HG03039 (cell line): Measurements from ENCODE around the gene L1CAM.
"Not testable (repeated sequence)": the region's sequence is repeated elsewhere in the genome, so short reads cannot be mapped to it uniquely, and the experiment has no call there.

Source experiments
- ATAC-seq: cut with Tn5 transposase; IDR thresholded peaks from one replicate; pipeline ENCODE4 v1.9.1; 2021; ENCODE audit warnings: mild to moderate bottlenecking, moderate library complexity; ENCODE audit not compliant: unreplicated experiment

L1CAM gene

GRCh38 chrX:153832728-153833127, 53.2 kb downstream of the L1CAM start:
- no peak for ATAC-seq

DNA sequence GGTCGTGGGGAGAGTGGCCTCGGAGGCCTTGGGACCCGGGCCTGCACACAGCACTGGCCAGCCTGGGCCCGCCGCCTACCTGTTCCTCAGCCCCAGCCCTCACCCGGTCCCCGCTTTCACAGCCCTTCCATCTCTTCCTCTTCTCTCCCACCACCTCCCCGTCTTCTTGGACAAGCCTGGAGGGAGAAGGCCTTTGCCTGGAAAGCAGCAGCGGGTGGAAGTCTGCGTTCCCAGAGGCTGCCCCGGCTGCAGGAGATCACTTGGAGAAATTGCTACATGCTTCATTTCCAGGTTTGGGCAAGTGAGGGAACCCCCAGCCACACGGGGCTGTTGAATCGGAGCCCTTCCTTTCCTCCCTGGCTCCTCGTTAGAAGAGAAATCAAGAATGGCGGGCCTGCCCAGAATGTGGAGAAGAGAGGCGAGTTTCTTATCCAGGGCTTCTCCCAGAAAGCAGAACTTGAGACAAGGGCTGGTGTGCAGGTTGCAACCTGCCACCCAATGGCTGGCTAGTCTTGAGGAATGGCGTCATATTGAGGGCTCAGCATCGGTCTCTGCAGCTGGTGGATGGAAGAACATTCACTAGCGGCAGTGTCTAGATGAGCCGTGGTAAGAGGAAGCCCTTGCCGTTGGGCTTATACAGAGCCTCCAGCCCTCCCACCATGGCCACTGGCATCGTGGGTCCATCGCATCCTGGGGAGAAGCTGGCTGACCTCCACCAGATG, 54.4 kb downstream of the L1CAM start:
- no peak for ATAC-seq

DNA sequence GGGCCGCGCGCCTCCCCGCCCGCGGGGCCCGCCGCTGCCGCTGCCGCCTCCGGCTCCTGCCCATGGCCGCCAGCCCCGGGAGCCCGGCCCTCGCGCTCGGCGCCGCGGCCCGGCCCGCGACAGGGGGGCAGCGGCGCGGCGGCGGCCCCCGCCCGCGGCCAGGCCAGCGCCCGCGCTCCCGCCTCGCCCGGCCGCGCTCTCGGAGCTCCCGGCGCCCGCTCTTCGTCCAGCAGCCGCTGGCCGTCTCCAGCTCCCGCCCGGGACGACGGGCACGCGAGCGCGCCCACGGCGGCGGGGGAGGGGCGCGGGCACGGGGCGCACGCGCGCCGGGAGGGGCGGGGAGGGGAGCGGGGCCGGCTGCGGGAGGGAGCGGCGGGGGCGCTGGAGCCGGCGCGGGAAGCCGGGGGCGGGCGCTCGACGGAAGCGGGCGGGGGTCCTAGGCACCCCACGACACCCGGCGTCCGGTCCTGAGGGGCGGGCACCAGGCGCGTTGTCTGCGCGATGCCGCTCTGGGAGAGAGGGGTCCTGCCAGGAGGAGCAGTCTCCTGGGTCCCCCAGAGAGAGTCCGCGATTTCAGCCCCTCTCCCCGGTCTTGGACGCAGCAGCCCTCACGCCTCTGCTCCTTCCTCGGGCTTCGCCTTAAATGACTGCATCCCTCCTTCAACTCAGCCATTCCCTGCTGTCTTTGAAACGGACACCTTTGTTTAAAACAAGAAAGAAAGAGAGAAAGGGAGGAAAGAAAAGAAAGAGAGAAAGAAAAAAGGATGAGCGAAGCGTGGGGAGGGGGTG, 55.1 kb downstream of the L1CAM start:
- ATAC-seq: no peak

DNA sequence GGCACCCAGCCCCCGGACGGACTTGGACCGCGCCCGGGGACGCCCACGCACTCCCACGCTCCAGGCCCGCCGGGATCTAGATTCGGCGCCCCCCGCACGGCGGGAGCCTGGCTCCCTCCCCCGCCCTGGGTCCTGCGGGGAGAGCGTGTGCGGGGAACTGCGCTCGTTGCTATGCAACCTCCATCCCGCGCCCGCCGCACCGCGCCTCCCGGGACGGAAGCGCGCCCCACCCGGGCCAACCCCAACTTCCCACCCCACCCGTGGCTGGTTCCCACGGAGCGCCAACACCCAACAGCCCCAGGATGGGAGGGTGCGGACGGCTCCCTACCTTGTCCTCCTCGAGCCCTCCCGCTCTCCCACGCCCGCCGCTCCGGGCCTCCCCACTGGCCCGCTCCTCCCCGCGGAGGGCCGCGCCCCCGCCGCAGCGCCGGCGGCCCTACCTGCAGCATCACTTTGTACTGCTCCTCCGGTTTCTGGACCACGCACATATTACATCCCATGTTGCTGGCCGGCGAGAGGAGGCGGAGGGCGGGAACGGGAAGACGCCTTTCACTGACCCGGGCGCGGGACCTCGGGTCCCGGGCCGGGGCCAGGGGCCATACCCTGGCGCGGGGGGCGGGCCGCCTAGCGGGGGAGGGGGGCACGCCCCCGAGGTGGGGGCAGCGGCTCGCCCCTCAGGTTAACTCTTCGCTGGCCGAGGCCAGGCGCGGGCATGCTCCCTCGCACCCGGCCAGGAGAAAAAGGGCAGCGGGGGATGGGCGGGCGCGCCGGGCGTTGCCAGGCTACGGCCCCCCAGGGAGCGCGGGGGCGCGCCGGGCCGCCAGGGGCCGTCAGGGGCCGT, 56.0 kb downstream of the L1CAM start, which contains the start of gene PDZD4:
Gene PDZD4, minus strand, starts transcription at position 746 of the 841 bp plus-strand sequence. Its CDS starts 246 bp downstream, at position 500.
- no peak for ATAC-seq

DNA sequence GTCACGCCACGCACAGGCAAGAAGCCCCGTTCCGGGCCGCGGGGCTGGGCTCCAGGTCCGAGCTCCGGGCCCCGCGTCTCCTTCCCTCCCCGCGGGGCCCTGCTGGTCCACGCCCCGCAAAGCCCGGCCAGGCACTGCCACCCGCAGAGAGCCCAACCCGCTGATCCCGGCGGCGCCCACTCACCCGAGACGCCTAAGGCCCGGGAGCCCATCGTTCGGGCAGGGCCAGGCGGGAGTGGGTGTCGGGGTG, 56.5 kb downstream of the L1CAM start:
- no peak for ATAC-seq

- no peak for ATAC-seq
Measured at GRCh38 chrX:153828723-153829548, 57.0 kb downstream of the L1CAM start.

DNA sequence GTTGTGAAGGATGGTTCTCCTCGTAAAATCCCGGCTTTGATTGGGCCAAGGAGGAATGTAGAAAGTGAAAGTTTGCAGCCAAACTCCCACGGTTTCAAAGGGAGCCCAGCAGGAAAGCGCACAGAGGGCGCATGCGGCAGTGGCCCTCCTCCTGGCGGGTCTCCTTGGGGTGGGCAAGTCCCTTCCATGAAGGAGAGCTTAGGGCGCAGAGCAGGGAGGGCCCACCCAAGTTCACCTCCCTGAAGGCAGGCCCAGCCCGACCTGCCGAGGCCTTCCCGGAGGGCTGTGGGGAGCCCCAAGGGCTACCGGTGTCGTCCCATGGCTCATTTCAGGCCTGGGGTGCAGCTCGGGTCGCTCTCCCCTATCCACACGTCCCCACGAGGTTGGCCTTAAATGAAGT, 57.7 kb downstream of the L1CAM start:
- no peak for ATAC-seq

DNA sequence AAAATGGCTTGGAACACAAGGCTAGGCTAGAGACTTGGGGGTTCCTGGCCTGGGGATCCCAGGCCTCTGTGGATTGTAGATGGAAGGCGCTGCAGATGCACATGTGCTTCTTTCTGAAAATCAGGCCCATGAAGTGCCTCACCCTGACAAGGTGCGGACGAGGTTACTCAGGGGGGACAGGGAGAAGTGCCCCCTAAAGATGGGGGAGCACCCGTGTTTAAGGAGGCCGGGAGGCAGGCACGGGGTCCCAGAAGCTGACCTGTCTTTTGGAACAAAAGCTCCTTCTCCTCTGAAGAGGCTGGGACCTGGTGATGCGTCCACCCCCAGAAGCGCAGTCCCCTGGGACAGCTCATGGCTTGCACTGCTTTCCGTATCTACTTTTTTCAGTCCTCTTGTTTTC, 58.1 kb downstream of the L1CAM start:
- no peak for ATAC-seq

- ATAC-seq: no peak
Measured at GRCh38 chrX:153827016-153827415, 59.0 kb downstream of the L1CAM start.

DNA sequence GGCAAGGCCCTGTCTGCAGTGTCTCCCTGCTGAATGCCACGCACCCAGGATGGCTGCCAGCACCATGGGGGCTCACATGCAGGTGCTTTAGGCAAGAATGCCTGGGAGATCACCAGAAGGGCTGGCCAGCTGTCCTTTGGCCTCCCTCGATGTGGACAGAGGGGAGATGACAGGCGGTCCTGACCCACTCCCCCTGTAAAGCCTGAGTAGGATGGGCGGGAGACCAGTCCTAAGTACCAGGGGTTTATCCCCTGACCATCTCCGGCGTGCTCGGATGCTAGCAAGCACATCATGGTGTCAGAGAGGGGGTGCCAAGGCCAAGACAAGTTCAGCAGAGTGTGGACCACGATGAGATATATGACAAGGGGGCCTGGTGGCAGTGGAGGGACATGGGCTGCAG, 60.9 kb downstream of the L1CAM start:
- no peak for ATAC-seq

- no peak for ATAC-seq
Measured at GRCh38 chrX:153824348-153824747, 61.6 kb downstream of the L1CAM start.

GRCh38 chrX:153821066-153821465, 64.9 kb downstream of the L1CAM start:
- ATAC-seq: no peak

- ATAC-seq: no peak
Measured at GRCh38 chrX:153820601-153821000, 65.4 kb downstream of the L1CAM start.

DNA sequence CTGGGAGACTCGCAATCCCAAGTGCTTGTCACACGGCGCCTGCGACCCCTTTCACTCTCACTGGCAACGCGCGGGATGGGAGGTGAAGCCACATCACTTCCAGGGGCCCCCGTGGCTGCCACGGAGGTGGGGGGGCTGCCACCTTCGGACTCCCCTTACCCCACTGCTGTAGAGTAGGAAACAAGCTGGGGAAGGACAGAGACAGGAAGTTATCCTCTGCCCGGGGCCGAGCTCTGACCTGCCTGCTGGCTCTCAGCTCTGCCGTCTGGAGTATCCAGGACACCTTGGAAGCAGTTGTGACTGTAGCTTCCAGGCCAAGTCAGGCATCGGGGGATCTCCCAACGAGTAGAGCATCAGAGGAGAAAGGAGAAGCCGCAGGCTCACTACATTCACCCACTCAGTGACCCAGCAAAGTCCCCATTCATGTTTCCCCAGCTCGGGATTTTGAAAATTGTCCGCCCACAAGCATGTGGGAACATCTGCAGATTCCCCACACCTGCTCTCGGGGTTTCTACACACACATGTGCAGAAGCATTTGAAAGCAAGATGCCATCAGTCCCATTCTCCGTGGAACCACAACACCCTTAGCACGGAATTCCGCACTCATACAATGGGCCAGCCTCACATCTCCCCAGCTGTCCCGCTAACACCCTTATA, 66.5 kb downstream of the L1CAM start:
- no peak for ATAC-seq

DNA sequence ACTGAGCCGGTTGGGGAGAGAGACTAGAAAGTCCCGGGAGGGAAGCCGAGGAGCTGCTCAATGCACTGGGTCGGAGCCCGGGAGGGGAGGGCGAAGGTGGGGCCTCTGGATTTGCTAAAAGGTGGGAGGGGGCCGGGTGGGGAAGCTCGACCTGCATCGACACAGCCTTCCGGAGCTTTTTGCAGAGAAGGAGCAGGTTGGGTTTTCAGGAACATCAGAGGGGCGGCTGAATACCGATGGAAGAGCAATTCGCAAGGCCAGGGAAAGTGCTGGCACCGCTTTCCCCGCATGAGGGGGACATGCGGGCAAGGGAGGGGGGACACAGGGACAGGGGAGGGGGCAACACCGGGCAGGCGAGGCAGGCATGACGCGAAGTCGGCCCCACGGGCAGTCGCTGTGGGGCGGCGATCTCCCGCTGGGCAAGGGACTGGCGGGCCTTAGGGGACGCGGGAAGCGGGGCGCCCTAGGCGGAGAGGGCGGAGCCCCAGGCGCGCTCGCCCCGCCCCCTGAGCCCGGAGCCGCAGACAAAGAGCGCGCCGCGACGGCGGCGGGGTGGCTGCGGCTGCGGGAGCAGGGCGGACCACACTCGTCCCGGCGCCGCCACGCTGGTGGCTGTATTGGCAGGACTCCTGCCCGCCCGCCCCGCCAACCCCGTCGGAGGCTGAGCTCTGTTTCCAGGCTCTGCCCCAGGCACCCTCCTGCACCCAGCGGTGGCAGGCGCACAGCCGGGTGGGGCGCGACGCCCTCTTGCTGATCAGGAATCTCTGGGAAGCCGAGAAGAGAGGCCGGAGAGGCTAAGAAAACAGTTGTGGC, 67.2 kb downstream of the L1CAM start:
- no peak for ATAC-seq

DNA sequence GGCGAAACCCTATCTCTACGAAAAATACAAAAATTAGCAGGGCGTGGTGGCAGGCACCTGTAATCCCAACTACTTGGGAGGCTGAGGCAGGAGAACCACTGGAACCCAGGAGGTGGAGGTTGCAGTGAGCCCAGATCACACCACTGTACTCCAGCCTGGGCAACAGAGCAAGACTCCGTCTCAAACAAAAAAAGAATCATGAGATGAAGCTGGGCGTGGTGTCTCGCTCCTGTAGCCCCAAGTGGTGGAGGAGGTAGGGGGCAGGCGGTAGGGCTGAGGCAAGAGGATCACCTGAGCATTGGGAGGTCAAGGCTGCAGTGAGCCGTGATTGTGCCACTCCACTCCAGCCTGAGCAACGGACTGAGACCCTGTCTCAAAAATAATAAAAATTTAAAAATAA, 67.9 kb downstream of the L1CAM start:
- not testable (repeated sequence) for ATAC-seq

- no peak for ATAC-seq
Measured at GRCh38 chrX:153816831-153817690, 68.9 kb downstream of the L1CAM start.

- no peak for ATAC-seq
Measured at GRCh38 chrX:153814591-153815315, 71.2 kb downstream of the L1CAM start.
